Peyer's patch (tissue), 4 donors: ENCODE measurements around the gene ZSCAN12. TPM values are rescaled to one million over a fixed set of nuclear protein-coding genes. Genes with fewer than 3 reads are reported as not detected.

Experiments
- DNase-seq, 3 donors: peaks; one replicate each; pipeline ENCODE4 v3.0.0-alpha.2; 2017 to 2019
- H3K27ac ChIP-seq, 4 donors: fragments of 200-600 bp; sonication (generic); one replicate each; pipeline ENCODE4 v1.5.1; 2016 to 2019
- H3K27me3 ChIP-seq, 2 donors: fragments of 200-600 bp; sonication (generic); one replicate each; pipeline ENCODE4 v1.5.1; 2019
- H3K36me3 ChIP-seq, 3 donors: fragments of 200-600 bp; sonication (generic); one replicate each; pipeline ENCODE4 v1.5.1; 2016 to 2019
- H3K4me1 ChIP-seq, 4 donors: fragments of 200-600 bp; sonication (generic); one replicate each; pipeline ENCODE4 v1.5.1; 2016 to 2019
- H3K4me3 ChIP-seq, 4 donors: fragments of 200-600 bp; sonication (generic); 1 replicate in 3 of 4; 2 replicates in 1 of 4; pipeline ENCODE4 v1.5.1; 2016 to 2019; ENCODE audit warnings: mild to moderate bottlenecking in 1 of 4
- H3K9me3 ChIP-seq, 4 donors: fragments of 200-600 bp; sonication (generic); one replicate each; pipeline ENCODE4 v1.5.1; 2016 to 2019; ENCODE audit warnings: mild to moderate bottlenecking in 1 of 4
- CTCF ChIP-seq, 6 experiments: fragments of 450-650 bp in 4 of 6; fragments of 200-600 bp in 2 of 6; sonication (generic) in 1 of 6; IDR thresholded peaks; one replicate each; pipeline ENCODE4 v1.5.1; 2017 to 2019; ENCODE audit warnings: antibody characterized with exemption in 6 of 6, mild to moderate bottlenecking in 3 of 6, moderate library complexity in 1 of 6
- POLR2A ChIP-seq, 2 donors: fragments of 450-650 bp; IDR thresholded peaks; one replicate each; pipeline ENCODE4 v1.5.1; 2017; ENCODE audit warnings: antibody characterized with exemption in 2 of 2, mild to moderate bottlenecking in 2 of 2, moderate library complexity in 2 of 2
- total RNA-seq, 4 donors: library from RNA; depleted of rRNA; stranded (reverse); fragments of >200 nt; gene quantifications; one replicate each; pipeline ENCODE4 v1.1.0, GENCODE V29; 2016

The ZSCAN12 gene
- total RNA-seq, 4 donors from 2014 or later = 4.0 to 19.8 (median 7.5) TPM

- H3K9me3 ChIP-seq = no peaks in the 10 kb centered on the region
- H3K27ac ChIP-seq = no peak overlapping the region
- H3K36me3 ChIP-seq = no peaks in the 10 kb centered on the region
- H3K27me3 ChIP-seq = peaks cover 0 to 10% of the 10 kb centered on the region in 2 donors
- TF ChIP-seq POLR2A (IDR thresholded peaks at IDR 0.05) (no peak), CTCF (IDR thresholded peaks at IDR 0.05) (no peak)
- H3K4me3 ChIP-seq = peak overlapping the region in 3 of 4 donors; percentile 39 to 70 (median 54)
- no peak for DNase-seq
- H3K4me1 ChIP-seq = no peaks in the 10 kb centered on the region
Observed at GRCh38 chr6:28442586-28442985, 43.0 kb upstream of the ZSCAN12 start.

- H3K4me1 ChIP-seq = no peaks in the 10 kb centered on the region
- H3K9me3 ChIP-seq = no peaks in the 10 kb centered on the region
- H3K36me3 ChIP-seq = no peaks in the 10 kb centered on the region
- H3K27ac ChIP-seq = no peak overlapping the region
- DNase-seq = no peak
- no peak overlapping the region for H3K4me3 ChIP-seq
- H3K27me3 ChIP-seq = no peaks in the 10 kb centered on the region
- TF ChIP-seq CTCF (IDR thresholded peaks at IDR 0.05) = no peak
- no peak for TF ChIP-seq POLR2A (IDR thresholded peaks at IDR 0.05)
Observed at GRCh38 chr6:28436404-28436803, 36.9 kb upstream of the ZSCAN12 start.

- no peak for DNase-seq
- H3K36me3 ChIP-seq = no peaks in the 10 kb centered on the region
- H3K27ac ChIP-seq = no peak overlapping the region
Observed at GRCh38 chr6:28433119-28433518, 33.6 kb upstream of the ZSCAN12 start.

GRCh38 chr6:28429781-28430180, 30.2 kb upstream of the ZSCAN12 start:
- DNase-seq = no peak
- Histone ChIP-seq H3K27ac (no peak overlapping the region), H3K4me3 (no peak overlapping the region), H3K36me3 (no peaks in the 10 kb centered on the region), H3K4me1 (no peaks in the 10 kb centered on the region), H3K9me3 (peaks cover 0 to 6% (median 0%) of the 10 kb centered on the region in 4 donors), H3K27me3 (no peaks in the 10 kb centered on the region)
- TF ChIP-seq CTCF (IDR thresholded peaks at IDR 0.05) (no peak), POLR2A (IDR thresholded peaks at IDR 0.05) (no peak)

More at GRCh38 chr6:28433119-28433518, 33.6 kb upstream of the ZSCAN12 start:
- H3K4me1 ChIP-seq = no peaks in the 10 kb centered on the region
- H3K9me3 ChIP-seq = no peaks in the 10 kb centered on the region
- TF ChIP-seq POLR2A (IDR thresholded peaks at IDR 0.05) = no peak
- no peak for TF ChIP-seq CTCF (IDR thresholded peaks at IDR 0.05)
- H3K4me3 ChIP-seq = no peak overlapping the region
- H3K27me3 ChIP-seq = no peaks in the 10 kb centered on the region

- H3K27me3 ChIP-seq = no peaks in the 10 kb centered on the region
- no peaks in the 10 kb centered on the region for H3K4me1 ChIP-seq
- no peak overlapping the region for H3K27ac ChIP-seq
- H3K9me3 ChIP-seq = peaks cover 0 to 6% (median 0%) of the 10 kb centered on the region in 4 donors
- DNase-seq = no peak
- TF ChIP-seq CTCF (IDR thresholded peaks at IDR 0.05) (no peak), POLR2A (IDR thresholded peaks at IDR 0.05) (no peak)
- no peak overlapping the region for H3K4me3 ChIP-seq
- H3K36me3 ChIP-seq = no peaks in the 10 kb centered on the region
Observed at GRCh38 chr6:28425944-28426541, 26.5 kb upstream of the ZSCAN12 start.
